ENCODE measurements around the gene SNX25.

DNA sequence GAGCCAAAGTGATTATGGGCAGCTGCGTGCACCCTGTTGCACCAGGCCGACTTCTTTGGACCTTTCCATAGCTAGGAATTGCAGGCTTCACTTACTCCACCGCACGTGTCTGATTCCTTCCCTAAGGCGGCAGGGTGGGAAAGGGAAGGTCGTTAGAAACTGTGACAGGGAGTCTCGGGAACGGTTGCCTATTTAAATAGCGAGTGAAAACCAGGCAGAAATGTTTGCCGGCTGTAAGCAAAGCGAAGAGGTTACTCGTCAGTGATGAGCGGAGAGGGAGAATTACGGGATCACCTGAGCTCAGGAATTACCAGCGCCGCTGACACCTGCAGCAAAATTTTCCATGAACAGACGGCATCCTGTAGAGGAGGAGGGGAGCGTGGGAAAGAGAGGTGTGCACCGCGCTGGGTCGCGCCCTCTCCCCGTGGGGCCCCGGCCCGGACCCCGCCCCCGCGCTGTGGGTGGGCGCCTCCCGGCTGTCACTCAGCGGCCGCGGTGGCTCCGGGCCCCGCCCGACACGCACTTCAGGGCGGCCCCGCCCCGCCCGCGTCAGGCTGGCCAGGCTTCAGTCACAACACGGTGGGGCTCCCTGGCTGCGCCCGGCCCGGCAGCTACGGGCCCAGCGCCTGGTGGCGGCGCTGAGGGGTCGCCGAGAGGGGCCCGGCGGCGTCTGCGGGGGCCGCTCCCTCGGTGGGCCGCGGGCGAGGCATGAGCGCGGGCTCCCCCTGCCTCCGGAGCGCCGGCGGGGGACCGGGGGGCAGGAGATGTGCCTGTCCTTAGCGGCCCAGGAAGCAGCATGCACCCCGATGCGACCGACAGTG lies at the start of gene SNX25:
- no peak for TF ChIP-seq EZH2 (IDR thresholded peaks at IDR 0.05; ENCODE audit: insufficient read depth, low read length)
- TF ChIP-seq, protein P1, sequence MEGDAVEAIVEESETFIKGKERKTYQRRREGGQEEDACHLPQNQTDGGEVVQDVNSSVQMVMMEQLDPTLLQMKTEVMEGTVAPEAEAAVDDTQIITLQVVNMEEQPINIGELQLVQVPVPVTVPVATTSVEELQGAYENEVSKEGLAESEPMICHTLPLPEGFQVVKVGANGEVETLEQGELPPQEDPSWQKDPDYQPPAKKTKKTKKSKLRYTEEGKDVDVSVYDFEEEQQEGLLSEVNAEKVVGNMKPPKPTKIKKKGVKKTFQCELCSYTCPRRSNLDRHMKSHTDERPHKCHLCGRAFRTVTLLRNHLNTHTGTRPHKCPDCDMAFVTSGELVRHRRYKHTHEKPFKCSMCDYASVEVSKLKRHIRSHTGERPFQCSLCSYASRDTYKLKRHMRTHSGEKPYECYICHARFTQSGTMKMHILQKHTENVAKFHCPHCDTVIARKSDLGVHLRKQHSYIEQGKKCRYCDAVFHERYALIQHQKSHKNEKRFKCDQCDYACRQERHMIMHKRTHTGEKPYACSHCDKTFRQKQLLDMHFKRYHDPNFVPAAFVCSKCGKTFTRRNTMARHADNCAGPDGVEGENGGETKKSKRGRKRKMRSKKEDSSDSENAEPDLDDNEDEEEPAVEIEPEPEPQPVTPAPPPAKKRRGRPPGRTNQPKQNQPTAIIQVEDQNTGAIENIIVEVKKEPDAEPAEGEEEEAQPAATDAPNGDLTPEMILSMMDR (IDR thresholded peaks at IDR 0.05; ENCODE audit: insufficient read depth, low read depth, low read length): no peak
